Suppressor macrophage treated with lipopolysaccharide for 4 hours (primary cell): ENCODE results near the gene DCBLD2.

Source experiments
- DNase-seq: peaks from one replicate; pipeline ENCODE4 v3.0.0-alpha.2; 2020

Gene DCBLD2

DNA sequence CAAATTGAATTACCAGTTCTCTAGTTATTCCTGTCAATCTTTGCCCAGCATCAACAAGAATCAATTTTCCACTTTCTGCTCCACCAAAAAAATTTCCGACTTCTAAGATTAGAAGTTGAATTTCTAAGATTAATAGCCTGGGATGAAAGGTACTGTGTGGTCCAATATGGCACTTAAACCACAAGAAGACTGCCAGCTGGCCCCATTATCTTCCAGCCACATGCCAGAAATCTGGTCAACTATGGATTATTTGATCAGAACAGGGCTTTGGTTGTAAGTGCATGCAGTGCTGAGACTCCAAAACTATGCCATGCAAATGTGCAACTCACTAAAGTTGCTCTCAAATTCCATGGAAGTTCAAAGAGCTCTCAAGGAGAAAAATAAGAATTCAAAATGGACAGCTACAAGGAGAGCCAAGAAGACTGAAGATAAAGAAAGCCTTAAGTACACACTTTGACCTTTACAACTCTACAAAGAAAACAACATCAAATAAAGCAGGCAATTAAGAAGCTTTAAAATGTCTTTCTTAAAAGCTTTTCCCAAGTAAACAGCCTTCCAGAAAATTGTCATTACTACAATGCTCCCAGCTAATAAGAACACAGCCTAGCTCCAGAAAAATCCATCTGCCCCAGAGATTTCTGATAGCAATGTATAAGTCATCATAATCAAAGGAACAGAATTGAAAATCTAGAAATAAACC is 74.1 kb downstream of the DCBLD2 start:
- DNase-seq: no peak

DNA sequence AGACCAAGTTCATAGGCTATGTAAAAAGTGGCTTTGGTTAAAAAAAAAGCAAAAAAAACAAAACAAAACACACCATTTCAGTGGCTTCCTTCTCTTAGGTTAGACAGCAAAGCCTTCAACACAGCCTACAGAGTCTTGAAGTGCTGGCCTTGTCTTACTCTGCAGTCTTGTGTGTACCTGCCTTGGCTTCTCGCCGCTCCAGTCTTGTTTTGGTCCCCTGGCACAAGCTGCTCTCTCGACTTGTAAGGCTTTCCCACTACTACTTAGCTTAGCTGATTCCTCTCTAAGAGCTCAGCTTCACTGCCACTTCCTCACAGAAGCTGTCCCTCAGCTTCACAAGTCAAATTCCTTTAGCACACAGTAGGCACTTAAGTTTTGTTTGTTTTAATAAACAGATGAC is 75.4 kb downstream of the DCBLD2 start:
- DNase-seq: no peak

- DNase-seq: no peak
Observed at GRCh38 chr3:98824256-98824655, 77.2 kb downstream of the DCBLD2 start.

- DNase-seq: no peak
Observed at GRCh38 chr3:98823791-98824190, 77.7 kb downstream of the DCBLD2 start.

DNA sequence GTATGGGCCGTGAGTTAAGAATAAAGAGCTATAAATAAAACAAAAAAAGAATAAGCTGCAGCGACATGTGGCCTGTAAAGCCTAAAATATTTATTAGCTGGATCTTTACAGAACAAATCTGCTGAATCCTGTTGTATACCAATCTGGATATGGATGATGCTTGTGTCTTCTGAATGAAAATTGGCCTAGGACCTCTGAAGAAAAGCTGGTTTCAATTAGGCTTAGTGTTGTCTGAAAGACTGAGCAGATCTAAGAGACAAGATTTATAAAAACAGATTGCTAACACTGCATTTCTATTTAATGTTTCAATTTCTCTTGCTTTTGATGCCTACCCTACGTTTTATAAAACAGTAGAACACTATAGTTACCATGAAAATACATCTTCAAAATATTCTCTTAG is 80.4 kb downstream of the DCBLD2 start:
- no peak for DNase-seq

- peak; percentile 68 for DNase-seq
Observed at GRCh38 chr3:98817547-98818041, 83.9 kb downstream of the DCBLD2 start.

DNA sequence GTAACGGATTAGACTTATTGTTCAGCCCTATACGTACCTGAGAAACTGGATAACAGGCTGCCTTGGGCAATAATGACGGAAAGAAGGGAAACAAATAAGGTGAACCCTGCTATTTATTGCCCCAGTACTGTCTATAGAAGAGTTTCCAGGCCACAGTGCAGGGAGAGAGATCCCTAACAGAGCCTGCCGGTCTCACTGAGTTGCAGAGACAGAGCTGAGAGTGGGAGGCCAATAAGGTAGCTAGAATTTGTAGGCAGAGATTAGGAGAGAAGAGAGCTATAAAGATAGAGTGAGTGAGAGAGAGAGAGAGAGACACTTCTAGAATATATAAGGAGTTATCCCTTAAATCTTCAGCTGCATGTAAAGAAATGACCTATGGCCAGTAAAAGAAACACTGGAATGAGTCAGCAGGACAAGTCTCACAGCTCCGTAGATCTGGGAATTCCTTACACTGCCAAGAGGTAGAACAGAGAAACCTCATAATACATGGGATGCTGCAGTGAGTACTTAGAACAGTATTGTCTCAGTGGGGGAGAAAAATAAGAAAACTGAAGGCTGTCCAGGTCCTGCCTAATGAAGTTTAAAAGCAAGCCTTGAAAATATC is 86.6 kb downstream of the DCBLD2 start:
- DNase-seq: no peak

GRCh38 chr3:98812851-98813374 is 88.6 kb downstream of the DCBLD2 start:
- DNase-seq: peak; percentile 56

DNA sequence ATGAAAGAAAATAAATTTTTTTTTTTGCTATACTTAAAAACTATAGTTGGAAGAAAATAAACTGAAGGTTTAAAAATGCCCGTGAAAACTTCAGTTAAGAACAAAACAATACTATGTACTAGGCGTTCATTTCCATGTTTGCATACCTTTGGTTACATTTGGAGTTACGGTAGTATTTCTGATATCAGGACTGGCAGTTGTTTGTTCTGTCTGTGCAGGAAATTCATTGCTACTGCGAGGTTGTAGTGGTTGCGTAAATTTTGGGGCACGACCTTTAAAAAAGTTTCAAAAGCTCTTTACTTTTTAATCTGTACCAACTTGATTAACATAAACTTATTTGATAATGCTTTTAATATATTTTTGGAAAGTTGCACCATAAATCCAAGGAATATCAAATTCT is 90.4 kb downstream of the DCBLD2 start:
- no peak for DNase-seq

DNA sequence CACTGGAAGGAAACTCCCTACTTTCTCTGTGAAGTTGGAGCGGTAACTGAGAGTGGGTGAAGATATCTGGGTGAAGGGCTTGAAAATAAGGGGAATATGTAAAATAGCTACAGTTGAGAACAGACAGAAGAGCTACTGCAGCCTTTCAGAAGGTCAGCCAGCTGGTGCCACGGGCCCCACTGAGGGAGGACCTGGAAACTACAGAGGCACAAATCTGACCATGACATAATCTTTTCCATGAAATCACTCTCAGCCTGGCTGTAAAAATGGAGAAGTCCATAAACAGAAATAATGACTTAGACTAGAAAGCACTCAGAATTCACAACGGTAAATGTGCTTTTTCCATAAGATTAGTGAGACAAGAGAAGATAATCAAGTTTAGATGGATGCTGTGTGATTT is 91.9 kb downstream of the DCBLD2 start:
- DNase-seq: peak; percentile 87

- DNase-seq: no peak
Observed at GRCh38 chr3:98808071-98808470, 93.4 kb downstream of the DCBLD2 start.

GRCh38 chr3:98807561-98807960 is 93.9 kb downstream of the DCBLD2 start:
- peak; percentile 49 for DNase-seq

- DNase-seq: no peak
Observed at GRCh38 chr3:98807011-98807410, 94.5 kb downstream of the DCBLD2 start.

DNA sequence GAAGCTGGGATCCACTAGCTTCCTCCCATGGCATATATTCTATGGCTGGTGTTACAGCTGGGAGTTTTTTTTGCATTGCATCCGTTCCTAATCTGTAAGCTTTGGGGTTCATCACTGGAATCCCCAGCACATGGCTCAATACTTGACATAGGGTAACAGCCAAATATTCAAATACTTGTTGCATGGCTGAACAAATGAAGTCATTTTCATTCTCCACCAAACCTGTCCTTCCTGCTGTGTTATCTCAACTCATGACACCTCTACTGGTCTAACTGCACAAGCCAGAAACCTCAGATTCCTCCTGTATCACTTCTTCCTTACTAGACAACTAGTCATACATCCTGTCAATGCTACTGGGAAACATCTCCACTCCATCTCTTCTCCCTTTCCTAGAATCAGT is 95.0 kb downstream of the DCBLD2 start:
- DNase-seq: peak; percentile 8

GRCh38 chr3:98805571-98805970 is 95.9 kb downstream of the DCBLD2 start:
- DNase-seq: no peak

GRCh38 chr3:98801043-98801747 is 100.3 kb downstream of the DCBLD2 start:
- no peak for DNase-seq

DNA sequence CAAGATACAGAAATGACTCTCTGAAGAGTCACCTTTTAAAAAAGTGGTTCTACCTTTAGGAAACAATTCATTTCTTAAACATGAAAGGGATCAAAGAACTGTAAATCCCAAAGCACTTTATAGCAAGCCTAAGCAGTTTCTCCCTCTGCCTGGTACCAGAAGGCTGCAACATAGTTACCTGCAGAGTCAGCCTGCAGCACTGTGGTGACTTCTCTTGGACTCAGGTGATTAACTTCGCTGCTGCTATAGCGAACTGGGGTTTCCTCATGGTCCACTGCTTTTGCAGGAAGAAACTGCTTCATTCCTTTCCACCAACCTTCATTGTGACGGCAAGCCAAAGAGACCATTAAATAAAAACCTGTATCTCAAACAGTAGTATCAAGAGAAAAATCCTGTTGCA is 101.1 kb downstream of the DCBLD2 start:
- DNase-seq: no peak

DNA sequence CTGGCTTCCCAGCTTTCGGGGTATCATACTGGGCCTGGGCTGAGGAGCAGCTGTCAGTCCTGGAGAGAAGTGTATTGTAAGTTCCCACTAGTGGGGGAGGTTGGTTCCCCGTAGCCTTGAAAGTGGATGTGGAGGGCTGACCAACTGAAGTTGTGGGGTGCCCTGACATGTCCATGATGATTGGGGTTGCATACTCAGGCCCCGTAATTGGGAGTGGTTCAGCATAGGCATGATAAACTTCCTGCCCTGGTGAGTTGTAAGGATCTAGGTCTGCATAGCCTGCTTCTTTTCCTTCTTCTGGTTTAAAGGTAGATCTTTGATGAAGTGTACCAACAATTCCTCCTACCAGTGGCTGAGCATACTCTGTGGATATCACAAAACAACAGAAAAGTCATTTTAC is 102.0 kb downstream of the DCBLD2 start:
- no peak for DNase-seq

- DNase-seq: no peak
Observed at GRCh38 chr3:98798820-98799219, 102.7 kb downstream of the DCBLD2 start.

DNA sequence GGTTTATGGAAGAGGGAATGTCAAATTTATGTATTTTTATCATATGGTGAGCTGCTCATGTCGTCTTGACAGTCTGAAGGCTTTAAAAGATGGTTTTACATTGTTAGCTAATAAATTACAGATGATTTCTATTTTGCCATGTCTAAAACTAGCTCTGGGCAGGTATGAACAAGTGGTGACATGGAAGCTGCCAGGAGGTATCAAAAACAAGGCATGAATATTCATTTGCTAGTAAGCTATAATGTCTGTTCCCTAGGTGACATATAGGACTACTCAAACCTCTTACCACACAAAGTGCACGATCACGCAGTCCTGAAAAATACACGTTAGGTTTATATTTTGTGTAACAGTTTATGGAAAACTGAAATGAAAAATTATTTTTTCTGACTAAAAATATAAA is 103.6 kb downstream of the DCBLD2 start:
- no peak for DNase-seq

GRCh38 chr3:98796334-98796733 is 105.2 kb downstream of the DCBLD2 start:
- no peak for DNase-seq

GRCh38 chr3:98793971-98794370 is 107.5 kb downstream of the DCBLD2 start:
- no peak for DNase-seq

GRCh38 chr3:98791341-98792325 is 109.9 kb downstream of the DCBLD2 start:
- DNase-seq: no peak
